Effector memory CD4-positive, alpha-beta T cell (primary cell): ENCODE measurements around the gene PDE4B.
"Not testable (repeated sequence)": the region's sequence is repeated elsewhere in the genome, so short reads cannot be mapped to it uniquely, and the experiment has no call there.

Experiments
- DNase-seq, 3 donors: peaks; one replicate each; pipeline ENCODE4 v3.0.0-alpha.2; 2020
- H3K27ac ChIP-seq: 2 replicates; pipeline ENCODE4 v1.7.0; 2013; ENCODE audit warnings: mild to moderate bottlenecking, low read length, moderate library complexity; ENCODE audit not compliant: insufficient read depth, poor library complexity, severe bottlenecking
- H3K27me3 ChIP-seq: replicated peaks from 2 replicates; pipeline ENCODE4 v1.7.0; 2013; ENCODE audit warnings: mild to moderate bottlenecking, low read length; ENCODE audit not compliant: insufficient read depth, control insufficient read depth, poor library complexity, severe bottlenecking
- H3K36me3 ChIP-seq: 2 replicates; pipeline ENCODE4 v1.7.0; 2013; ENCODE audit warnings: mild to moderate bottlenecking, low read length, moderate library complexity; ENCODE audit not compliant: control insufficient read depth, insufficient read depth
- H3K4me1 ChIP-seq: 2 replicates; pipeline ENCODE4 v1.7.0; 2013; ENCODE audit warnings: low read length, mild to moderate bottlenecking; ENCODE audit not compliant: control insufficient read depth, insufficient read depth, poor library complexity, severe bottlenecking
- H3K4me3 ChIP-seq: 2 replicates; pipeline ENCODE4 v1.7.0; 2013; ENCODE audit warnings: low read length, low read depth, mild to moderate bottlenecking; ENCODE audit not compliant: insufficient read depth, poor library complexity, severe bottlenecking
- H3K9me3 ChIP-seq: 2 replicates; pipeline ENCODE4 v1.7.0; 2013; ENCODE audit warnings: mild to moderate bottlenecking, low read length, moderate library complexity; ENCODE audit not compliant: control insufficient read depth

Gene PDE4B

DNA sequence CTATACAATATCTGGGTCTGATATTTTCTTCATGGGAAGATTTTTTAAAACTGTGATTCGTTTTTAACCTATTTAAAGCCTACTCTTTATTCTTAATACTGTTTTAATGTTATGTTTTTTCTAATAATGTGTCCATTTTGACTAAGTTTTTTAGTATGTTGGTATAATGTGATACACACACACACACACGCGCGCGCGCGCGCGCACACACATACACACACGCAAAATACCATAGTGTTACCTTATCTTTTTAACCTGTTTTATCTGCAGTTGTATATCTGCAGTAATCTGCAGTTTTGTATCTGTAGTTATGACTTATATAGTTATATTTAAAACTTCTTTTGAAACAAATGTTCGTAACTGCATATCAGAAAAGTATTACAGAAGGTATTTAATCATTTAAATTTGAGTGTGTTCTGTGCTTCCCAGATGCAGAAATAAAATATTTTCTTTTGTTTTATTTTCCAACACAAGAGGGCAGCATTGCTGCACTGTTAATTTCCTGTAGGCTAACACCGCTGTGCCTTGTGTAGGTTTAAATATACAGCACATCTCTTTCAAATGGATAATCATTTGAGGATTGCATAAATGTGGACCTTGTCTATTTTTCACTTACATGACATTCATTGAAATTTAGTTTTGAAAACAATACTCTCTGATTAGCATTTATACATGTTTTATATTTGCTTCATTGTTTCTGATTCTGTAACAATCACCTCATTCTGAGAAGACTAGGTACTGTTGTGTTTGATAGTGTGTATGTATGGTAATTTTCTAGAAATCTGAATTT lies 166.1 kb downstream of the PDE4B start:
- peak in 1 of 3 donors; percentile 5 for DNase-seq
- H3K9me3 ChIP-seq, result no peaks in the 10 kb centered on the region
- H3K27ac ChIP-seq, result no peak overlapping the region
- no peaks in the 10 kb centered on the region for H3K27me3 ChIP-seq
- H3K36me3 ChIP-seq, result no peaks in the 10 kb centered on the region
- no peak overlapping the region for H3K4me3 ChIP-seq
- no peaks in the 10 kb centered on the region for H3K4me1 ChIP-seq

DNA sequence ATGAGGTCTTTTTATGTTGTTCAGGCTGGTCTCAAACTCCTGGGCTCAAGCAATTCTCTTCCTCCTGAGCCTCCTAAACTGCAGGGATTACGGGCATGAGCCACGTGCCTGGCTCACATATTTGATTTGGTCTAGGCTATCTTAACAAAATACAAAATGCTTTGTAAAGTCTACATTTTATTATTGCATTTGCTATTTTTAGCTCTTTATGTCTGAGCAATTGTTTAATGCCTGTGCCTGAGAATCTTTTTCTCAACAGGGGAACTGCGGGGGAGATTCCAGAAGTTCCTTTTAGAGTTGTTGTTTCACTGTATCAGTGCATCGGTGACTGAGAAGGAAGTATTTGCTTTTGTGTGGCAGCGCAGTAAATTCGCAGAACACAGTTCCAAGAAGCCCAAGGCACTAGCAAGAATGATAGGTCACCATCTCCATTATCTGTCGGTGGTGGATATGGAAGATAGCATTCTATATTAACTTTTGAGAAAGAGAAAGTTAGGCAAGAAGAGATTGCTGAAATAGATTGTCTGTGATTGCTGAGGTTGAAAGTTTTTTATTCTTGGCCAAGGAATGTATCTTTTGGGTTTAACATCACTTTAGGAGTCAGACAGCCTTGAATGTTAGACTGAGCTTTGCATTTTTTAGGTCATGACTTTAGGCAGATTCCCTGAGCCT lies 167.3 kb downstream of the PDE4B start:
- Histone ChIP-seq H3K27me3 (no peaks in the 10 kb centered on the region), H3K36me3 (no peaks in the 10 kb centered on the region), H3K9me3 (no peaks in the 10 kb centered on the region), H3K4me3 (no peak overlapping the region), H3K4me1 (no peaks in the 10 kb centered on the region), H3K27ac (no peak overlapping the region)
- no peak for DNase-seq

DNA sequence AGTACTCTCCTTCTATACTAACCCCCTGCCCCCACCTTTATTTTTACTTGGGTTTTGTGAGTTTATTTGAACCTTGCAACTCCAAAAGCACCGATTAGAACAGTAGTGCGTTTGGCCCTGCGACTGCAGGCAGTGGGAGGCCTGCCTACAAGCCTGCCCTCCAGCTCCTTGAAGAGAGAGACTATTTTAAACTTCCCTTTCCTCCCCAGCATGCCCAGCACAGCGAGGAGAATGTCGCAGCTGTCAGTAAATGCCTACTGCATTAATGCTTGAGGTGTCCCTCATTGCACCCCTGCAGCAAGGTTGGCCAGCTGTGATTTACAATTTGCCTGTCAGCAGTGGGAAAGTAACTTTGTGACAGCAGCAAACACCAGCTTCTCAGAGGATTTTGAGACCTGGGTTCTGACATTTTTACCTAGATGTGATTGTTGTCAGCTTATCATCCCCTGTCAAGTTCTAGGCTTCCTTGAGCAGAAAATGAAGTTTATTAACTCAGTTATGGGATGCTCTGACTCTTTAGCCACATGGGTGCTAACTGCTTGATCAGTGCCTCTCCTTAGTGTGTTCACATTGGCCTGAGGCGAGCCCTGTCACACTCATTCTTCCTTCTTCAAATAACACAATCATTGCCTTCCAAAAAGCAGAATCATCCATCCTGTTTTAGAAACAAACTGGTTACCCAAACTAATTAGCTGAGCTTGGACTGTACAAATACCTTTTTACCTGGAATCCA lies 170.6 kb downstream of the PDE4B start:
- Histone ChIP-seq H3K27me3 (no peaks in the 10 kb centered on the region), H3K36me3 (no peaks in the 10 kb centered on the region), H3K4me1 (no peaks in the 10 kb centered on the region), H3K27ac (no peak overlapping the region), H3K9me3 (no peaks in the 10 kb centered on the region), H3K4me3 (no peak overlapping the region)
- no peak for DNase-seq

DNA sequence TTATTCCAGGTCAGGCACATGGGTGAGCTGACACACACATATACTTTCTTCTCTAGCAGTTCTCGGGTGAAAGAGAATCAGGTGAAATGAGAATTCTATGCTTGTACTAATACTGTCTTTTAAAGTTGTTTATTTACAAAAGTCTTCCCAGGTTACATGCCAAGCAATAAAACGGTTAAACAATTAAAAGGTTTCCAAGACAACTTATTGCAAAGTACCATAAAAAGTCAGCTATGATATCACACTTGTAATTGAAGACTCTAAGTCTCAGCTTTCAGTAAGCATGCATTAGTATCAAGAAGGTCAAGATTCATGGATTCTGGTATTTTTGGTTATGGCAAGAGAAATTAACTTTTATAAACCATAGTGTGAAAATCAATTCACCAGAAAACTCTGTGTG lies 171.4 kb downstream of the PDE4B start:
- DNase-seq, result no peak
- H3K27me3 ChIP-seq, result no peaks in the 10 kb centered on the region
- H3K4me1 ChIP-seq, result no peaks in the 10 kb centered on the region
- no peak overlapping the region for H3K27ac ChIP-seq
- H3K9me3 ChIP-seq, result no peaks in the 10 kb centered on the region
- no peak overlapping the region for H3K4me3 ChIP-seq
- no peaks in the 10 kb centered on the region for H3K36me3 ChIP-seq

DNA sequence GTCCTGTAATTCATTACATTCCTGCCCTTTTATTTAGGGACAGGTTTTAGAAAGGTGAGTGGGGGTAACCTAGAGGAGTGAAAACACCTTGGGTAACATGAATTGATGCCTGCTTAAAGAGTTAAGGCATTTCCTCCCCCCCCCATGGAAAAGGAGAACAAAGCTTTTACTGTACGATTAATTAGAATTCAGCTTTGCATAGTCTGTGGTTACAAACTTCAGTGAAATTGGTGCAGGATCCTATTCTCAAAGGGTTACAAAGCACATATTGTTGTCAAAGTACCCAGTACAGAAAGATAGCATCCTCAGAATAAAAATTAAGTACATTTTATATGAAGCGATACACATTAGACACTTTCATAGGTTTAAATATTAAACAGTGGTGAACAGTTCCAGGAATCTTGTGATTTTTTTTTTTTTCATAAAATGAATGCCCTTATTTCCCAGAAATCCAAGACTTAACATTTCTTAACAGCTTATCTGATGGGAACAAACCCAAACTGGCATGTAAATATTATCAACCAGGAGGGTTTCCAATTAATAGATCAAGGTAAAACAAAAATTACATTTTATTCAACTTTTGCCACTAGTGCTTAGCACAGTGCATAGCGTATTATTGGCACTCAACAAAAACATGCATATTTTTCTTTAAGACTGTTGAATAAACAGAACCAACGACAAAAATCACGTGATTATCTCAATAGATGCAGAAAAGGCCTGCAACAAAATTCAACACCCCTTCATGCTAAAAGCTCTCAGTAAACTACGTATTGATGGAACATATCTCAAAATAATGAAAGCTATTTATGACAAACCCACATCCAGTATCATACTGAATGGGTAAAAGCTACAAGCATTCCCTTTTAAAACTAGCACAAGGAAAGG lies 172.7 kb downstream of the PDE4B start:
- no peaks in the 10 kb centered on the region for H3K36me3 ChIP-seq
- no peaks in the 10 kb centered on the region for H3K27me3 ChIP-seq
- H3K27ac ChIP-seq, result no peak overlapping the region
- no peak for DNase-seq
- H3K9me3 ChIP-seq, result no peaks in the 10 kb centered on the region
- no peak overlapping the region for H3K4me3 ChIP-seq
- no peaks in the 10 kb centered on the region for H3K4me1 ChIP-seq

DNA sequence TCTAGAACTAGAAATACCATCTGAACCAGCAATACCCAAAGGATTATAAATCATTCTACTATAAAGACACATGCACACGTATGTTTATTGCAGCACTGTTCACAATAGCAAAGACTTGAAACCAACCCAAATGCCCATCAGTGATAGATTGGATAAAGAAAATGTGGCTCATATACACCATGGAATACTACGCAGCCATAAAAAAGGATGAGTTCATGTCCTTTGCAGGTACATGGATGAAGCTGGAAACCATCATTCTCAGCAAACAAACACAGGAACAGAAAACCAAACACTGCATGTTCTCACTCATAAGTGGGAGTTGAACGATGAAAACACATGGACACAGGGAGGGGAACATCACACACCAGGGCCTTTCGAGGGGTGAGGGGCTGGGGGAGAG lies 174.8 kb downstream of the PDE4B start:
- not testable (repeated sequence) for H3K4me3 ChIP-seq, H3K27ac ChIP-seq, H3K36me3 ChIP-seq, H3K4me1 ChIP-seq, H3K27me3 ChIP-seq, DNase-seq, H3K9me3 ChIP-seq

DNA sequence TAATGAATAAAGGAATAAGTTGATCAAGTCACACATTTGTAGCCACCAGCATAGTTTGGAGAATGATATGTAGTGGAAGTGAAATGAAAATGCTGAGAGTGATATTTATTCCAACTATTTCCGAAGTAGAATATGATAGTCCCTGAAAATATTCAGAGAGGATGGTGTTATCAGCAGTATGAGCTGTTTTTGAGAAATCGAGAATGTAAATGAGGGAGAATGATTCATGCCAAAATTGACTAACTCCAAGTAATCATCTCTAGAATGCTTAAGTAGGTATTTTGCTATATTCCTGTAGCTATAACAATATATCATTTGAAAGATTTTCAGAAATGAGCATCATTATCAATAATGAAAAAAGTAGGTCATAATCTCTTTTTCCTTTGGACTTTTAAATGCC lies 178.9 kb downstream of the PDE4B start:
- no peaks in the 10 kb centered on the region for H3K4me1 ChIP-seq
- no peak for DNase-seq
- no peak overlapping the region for H3K27ac ChIP-seq
- H3K4me3 ChIP-seq, result no peak overlapping the region
- H3K27me3 ChIP-seq, result no peaks in the 10 kb centered on the region
- H3K9me3 ChIP-seq, result no peaks in the 10 kb centered on the region
- no peaks in the 10 kb centered on the region for H3K36me3 ChIP-seq

DNA sequence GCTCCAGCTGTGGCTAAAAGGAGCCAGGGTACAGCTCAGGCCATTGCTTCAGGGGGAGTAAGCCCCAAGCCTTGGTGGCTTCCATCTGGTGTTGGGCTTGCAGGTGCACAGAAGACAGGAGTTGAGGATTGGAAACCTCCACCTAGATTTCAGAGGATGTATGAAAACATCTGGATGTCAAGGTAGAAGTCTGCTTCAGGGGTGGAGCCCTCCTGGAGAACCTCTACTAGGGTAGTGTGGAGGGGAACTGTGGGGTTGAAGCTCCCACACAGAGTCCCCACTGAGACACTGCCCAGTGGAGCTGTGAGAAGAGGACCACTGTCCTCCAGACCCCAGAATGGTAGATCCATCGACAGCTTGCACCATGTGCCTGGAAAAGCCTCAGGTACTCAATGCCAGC lies 183.0 kb downstream of the PDE4B start:
- H3K4me1 ChIP-seq, result no peaks in the 10 kb centered on the region
- H3K4me3 ChIP-seq, result no peak overlapping the region
- H3K27me3 ChIP-seq, result no peaks in the 10 kb centered on the region
- no peaks in the 10 kb centered on the region for H3K9me3 ChIP-seq
- H3K27ac ChIP-seq, result no peak overlapping the region
- DNase-seq, result no peak
- H3K36me3 ChIP-seq, result no peaks in the 10 kb centered on the region

DNA sequence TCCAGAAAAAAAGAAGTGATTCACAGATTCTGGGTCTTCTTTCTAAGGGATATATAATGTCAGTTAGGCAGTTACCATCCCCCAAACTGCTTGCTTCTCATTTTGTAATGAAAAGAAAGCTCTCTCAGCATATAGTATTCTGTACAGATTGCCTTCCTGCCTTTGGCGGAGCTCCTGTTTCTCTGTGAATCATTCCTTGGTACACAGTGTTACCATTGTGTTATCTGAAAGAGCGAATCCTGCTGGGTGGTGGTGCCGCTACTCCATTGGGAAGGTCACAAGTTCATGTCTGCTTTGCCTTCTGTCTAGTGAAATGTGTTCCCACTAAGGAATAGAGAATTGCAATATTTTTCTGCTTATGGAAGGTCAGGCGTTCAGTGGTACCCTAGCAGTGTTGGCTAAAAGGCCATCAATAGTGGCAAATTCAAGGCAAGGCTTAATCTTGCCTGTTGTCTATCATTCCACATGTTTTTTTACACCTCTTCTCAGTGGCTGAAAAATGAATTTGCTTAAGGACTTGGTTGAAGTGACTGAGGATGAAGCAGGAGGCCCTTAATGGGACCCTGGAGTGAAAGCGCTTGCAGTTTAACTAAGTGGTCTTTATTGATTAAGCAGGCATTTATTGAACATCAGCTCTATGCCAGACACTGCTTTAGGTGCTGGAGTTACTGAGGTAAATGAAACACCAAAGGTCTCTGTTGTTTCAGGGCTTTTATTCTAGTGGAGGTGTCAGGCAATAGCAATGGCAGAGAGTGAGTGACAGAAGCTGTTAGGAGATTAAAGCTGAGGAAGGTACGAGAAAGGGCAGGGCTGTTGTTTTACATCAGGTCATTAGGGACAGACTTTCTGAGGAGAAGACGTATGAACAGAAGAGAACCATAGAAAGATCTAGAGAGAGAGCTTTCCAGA lies 186.7 kb downstream of the PDE4B start:
- H3K27me3 ChIP-seq, result no peaks in the 10 kb centered on the region
- H3K4me1 ChIP-seq, result no peaks in the 10 kb centered on the region
- no peak overlapping the region for H3K4me3 ChIP-seq
- DNase-seq, result no peak
- no peaks in the 10 kb centered on the region for H3K36me3 ChIP-seq
- H3K9me3 ChIP-seq, result no peaks in the 10 kb centered on the region
- H3K27ac ChIP-seq, result no peak overlapping the region
